ENCODE measurements around the gene XCL2.

Gene XCL2

DNA sequence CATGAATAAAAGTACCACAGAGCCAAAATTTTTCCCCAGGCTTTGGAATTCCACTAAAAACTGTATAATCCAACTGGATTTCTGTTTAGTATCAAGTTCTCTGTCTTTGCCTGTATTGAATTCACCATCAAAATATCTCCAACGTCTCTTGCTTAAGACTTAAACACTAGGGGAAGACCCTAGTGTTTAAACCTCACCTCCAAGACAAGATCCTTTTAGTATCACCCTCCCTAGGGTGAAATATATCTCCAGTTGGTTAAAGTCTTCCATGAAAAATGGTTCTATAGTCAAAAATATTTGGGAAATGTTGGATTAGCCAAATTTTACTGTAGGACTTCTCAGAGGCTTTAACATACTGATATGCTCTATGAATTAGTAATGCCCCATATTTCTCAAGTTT, 24.5 kb upstream of the XCL2 start:
- TF ChIP-seq, protein P1, sequence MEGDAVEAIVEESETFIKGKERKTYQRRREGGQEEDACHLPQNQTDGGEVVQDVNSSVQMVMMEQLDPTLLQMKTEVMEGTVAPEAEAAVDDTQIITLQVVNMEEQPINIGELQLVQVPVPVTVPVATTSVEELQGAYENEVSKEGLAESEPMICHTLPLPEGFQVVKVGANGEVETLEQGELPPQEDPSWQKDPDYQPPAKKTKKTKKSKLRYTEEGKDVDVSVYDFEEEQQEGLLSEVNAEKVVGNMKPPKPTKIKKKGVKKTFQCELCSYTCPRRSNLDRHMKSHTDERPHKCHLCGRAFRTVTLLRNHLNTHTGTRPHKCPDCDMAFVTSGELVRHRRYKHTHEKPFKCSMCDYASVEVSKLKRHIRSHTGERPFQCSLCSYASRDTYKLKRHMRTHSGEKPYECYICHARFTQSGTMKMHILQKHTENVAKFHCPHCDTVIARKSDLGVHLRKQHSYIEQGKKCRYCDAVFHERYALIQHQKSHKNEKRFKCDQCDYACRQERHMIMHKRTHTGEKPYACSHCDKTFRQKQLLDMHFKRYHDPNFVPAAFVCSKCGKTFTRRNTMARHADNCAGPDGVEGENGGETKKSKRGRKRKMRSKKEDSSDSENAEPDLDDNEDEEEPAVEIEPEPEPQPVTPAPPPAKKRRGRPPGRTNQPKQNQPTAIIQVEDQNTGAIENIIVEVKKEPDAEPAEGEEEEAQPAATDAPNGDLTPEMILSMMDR (conservative IDR thresholded peaks at IDR 0.05; ENCODE audit: low read depth, low read length) = no peak
- DNase-seq (ENCODE audit: low read depth) = no peak
- no peak overlapping the region for H3K4me3 ChIP-seq (ENCODE audit: low read length)

DNA sequence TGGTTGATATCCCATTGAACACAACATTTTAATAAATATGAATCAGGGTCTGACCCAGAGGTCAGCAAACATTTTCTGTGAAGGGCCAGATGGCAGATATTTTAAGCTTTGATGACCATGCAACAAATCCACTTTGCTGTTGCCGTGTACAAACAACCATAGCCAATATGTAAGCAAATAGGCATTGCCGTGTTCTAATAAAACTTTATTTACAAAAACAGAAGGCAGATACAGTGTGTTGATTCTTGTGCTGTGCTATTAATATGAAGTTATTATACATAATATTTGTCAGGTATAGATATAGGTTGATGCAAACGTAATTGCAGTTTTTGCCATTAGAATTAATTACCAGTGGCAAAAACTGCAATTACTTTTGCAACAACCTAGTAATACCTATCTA, 23.8 kb upstream of the XCL2 start:
- no peak overlapping the region for H3K4me3 ChIP-seq (ENCODE audit: low read length)
- TF ChIP-seq, protein P1 (conservative IDR thresholded peaks at IDR 0.05; ENCODE audit: low read depth, low read length) = no peak
- no peak for DNase-seq (ENCODE audit: low read depth)

DNA sequence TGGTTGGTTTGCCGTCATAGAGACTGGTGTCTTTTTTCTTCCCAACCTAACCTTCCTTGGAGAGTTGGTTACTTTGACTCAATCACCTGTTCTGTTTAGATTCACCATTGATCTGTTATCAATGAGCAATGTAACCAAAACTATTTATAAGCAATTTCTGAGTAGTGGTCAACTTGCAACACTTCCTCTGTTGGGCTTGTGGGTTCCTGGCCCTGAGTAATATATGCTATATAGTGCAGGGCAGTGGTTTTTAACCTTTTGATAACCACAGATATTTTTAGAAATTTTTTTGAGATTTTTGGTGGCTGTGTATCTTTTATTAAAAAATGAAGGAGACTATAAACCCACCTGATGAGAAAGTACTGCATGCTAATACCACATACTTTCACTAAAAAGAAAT, 23.2 kb upstream of the XCL2 start:
- H3K4me3 ChIP-seq (ENCODE audit: low read length) = no peak overlapping the region
- DNase-seq (ENCODE audit: low read depth) = no peak
- TF ChIP-seq, protein P1 (conservative IDR thresholded peaks at IDR 0.05; ENCODE audit: low read depth, low read length) = no peak

DNA sequence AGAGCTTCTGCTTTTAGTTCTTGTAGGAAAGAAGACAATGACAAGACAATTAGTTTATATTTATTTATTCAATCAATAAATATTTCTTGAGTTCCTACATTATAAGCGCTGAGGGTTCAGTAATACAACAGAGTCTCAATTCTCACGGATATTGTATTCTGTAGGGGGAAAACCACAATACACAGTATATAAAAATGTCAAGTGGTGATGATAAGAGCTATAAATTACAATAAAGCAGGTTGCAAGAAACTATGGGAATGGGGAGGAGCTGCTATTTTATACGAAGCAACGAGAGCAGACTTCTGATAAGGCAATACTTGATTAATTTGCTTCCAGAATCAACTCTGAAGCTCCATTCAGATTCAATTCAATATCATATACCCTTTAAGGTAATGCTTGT, 22.0 kb upstream of the XCL2 start:
- TF ChIP-seq, protein P1 (conservative IDR thresholded peaks at IDR 0.05; ENCODE audit: low read depth, low read length) = no peak
- DNase-seq (ENCODE audit: low read depth) = no peak
- H3K4me3 ChIP-seq (ENCODE audit: low read length) = no peak overlapping the region

DNA sequence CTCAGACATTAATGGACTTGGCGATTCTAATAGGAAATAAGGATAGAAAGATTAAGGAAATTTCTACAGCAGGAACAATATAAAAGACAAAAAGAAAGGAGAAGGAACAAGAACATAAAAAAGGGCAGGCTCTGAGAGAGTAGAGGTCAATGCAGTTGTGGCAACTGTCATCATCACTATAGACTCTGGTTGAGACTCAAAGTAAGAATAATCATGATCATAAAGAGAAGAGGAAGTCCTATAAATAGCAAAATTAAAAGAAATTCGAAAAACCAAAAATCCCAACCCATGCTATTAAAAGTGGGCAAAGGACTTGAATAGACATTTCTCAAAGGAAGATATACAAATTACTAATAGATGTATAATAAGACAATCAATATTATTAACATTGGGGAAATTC, 18.2 kb upstream of the XCL2 start:
- TF ChIP-seq, protein P1 (conservative IDR thresholded peaks at IDR 0.05; ENCODE audit: low read depth, low read length) = no peak
- DNase-seq (ENCODE audit: low read depth) = no peak

DNA sequence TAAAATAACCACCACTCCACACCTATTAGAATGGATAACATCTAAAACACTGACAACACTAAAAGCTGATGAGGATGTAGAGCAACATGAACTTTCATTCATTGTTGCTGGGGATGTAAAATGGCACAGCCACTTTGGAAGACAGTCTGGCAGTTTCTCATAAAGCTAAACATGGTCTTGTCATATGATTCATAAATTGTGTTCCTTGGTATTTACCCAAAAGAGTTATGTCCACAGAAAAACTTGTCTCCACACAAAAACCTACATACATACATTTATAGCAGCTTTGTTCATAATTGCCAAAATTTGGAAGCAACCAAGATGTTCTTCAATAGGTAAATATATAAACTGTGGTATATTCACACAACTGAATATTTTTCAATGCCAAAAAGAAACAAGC, 16.6 kb upstream of the XCL2 start:
- no peak for DNase-seq (ENCODE audit: low read depth)
- TF ChIP-seq, protein P1 (conservative IDR thresholded peaks at IDR 0.05; ENCODE audit: low read depth, low read length) = no peak
- no peak overlapping the region for H3K4me3 ChIP-seq (ENCODE audit: low read length)

More for the DNA sequence above, 18.2 kb upstream of the XCL2 start:
- no peak overlapping the region for H3K4me3 ChIP-seq (ENCODE audit: low read length)

DNA sequence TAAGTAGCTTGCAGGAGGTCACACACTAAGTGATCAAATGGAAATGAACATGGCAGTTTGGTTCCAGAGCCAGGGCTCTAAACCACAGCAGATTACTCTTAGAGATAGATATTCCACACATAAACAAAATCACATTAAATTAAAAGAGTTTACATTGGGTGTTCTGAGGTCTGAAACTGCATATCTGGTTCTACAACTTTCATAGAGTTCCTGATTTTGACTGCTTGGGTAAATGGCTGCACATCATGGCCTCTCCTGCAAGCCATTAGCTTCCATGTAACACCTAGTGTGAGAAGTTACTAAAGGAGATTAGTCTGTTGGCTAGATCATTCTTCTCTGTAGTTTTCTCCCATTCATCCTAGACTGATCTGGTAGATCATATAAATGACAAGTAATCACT, 12.8 kb upstream of the XCL2 start:
- no peak overlapping the region for H3K4me3 ChIP-seq (ENCODE audit: low read length)
- TF ChIP-seq, protein P1 (conservative IDR thresholded peaks at IDR 0.05; ENCODE audit: low read depth, low read length) = no peak
- no peak for DNase-seq (ENCODE audit: low read depth)

Data from retinal pigment epithelial cell (primary cell).